GM21526 (cell line): Measurements from ENCODE around the gene BTBD18.

Source experiments
- ATAC-seq: cut with Tn5 transposase; IDR thresholded peaks from one replicate; pipeline ENCODE4 v1.9.1; 2021; ENCODE audit warnings: moderate library complexity; ENCODE audit not compliant: unreplicated experiment, low FRiP score

The BTBD18 gene

GRCh38 chr11:57751676-57752253, at the start of gene BTBD18:
BTBD18 (minus strand) TSS chr11:57751819; CDS start chr11:57751188, 631 bp downstream.
- no peak for ATAC-seq

DNA sequence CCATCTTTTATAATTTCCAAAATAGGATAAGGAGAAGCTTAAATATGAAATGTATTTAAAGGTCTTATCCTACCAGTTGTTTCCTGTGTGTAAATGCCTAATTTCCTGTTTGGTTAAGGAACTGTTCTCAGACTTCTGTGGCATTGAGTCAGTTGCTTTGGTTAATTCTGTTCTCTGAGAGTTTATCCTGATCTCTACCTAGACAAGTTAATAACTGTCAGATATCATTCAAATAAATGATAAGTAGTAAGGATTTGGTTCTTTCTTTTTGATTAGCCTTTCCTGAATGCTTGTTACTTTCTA, 49.5 kb upstream of the BTBD18 start:
- ATAC-seq: no peak

DNA sequence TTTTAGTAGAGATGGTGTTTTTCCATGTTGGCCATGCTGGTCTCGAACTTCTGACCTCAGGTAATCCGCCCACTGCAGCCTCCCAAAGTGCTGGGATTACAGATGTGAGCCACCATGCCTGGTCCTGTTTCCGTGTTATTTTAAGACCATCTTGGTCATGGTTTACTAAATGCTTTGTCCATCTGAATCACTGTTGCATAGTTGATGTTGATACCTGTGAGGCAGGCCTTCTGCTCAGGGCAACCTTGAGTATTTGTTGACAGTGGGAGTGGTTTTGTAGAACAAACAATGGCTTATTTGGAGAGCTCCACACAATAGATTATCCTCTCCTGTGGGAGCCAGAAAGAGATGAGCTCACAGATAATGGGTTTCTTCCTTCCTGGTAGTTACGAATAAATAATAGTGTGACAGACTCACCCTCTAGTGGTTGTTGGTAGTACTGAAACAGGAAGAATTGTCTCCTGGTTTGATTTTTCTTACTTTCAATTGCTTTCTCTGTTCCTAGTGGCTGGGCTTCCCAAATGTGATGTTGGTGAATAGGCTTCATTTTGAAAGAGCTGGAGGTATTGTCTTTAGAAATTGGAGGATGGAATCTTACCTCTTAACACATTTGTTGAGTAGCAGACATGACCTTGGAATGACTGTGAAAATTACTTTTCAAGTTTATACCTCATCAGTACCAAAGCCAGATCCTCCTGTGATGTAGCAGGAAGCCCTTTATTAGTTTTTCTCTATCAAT, 49.0 kb upstream of the BTBD18 start:
- ATAC-seq: peak; percentile 73

DNA sequence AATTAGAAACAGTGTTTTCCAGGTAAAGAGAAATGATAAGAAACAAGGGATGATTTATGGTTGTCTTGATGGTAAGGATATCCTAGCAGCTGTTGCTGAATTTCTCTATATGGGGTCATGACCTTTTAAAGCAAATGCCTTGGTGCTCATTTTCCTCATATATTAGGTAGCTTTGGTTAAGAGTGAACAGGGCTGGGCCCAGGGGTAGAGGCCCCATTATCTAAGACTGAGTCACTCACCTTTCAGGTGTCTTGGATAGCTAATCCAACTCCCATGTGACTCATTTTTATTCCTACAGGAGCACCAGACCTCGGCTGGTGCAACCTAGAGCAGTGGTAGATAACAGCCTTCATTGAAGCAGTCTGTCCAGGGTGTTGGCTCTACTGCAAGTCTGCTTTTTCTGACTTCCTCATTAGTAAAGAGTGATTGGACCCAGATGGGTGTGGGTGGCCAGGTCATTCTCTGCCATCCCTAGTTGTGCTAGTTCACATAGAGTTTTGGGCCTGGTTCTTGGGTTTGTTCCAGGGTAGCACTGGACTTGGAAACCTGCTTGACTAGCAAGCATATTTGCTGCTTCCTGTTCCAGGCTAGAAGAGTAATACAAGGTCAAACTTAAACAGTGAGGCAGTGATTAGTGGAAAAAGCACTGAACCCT, 47.4 kb upstream of the BTBD18 start:
- no peak for ATAC-seq

DNA sequence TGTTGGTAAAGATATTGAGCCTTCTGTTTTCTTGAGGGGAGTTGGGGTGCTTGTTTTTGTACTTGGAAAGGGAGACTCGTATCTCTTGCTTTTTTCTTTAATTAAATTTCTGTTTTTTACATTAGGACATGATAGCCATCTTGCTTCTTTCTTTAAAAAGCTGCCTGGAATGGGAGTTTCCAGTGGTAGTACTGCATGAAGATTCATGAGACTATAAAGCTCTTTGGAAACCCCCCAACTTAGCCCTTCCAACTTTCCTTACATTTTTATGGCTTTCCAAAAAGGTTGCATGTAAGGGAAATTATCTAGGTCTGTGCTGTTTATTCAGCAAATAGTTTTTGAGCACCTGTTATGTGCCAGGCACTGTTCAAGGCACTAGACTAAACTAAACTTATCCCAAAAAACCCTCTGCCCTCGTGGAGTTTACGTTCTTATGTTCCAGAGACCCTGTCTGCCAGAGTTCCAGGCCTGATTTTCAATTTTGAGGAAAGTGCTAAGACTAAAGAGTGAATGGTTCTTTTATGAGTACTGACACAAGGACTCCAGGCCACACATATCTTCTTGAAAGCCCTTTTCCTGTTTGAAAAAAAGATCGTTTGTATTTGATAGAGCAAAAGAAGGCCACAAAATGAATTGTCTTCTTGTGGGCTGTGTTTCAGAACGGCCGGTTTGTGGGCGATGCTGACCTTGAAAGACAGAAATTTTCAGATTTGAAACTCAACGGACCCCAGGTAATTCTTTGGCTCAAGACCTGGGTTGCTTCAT, 41.9 kb upstream of the BTBD18 start:
- no peak for ATAC-seq

- no peak for ATAC-seq
Measured at GRCh38 chr11:57792870-57793269, 41.3 kb upstream of the BTBD18 start.

DNA sequence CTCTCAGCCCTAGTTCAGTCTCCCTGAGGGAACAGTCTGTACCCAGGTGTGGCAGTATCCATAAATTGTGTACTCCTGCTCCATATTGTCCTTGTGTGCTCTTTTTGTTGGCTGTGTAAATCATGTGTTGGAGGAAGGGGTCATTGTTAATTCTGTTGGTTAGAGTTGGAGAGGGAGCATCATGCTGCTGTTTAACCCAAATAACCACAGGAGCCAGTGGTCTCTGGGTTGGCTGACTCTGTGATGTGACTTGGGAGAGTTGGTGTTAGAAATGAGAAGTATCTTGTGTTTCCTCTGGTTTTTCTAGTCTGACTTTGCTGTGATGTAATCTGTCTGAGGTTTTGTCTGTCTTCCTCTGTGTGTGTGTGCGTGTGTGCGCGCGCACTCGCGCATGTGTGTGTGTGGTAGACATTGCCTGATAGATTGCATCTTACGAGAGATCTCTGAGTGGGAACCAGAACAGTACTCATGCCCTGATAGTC, 40.5 kb upstream of the BTBD18 start:
- ATAC-seq: peak; percentile 84

DNA sequence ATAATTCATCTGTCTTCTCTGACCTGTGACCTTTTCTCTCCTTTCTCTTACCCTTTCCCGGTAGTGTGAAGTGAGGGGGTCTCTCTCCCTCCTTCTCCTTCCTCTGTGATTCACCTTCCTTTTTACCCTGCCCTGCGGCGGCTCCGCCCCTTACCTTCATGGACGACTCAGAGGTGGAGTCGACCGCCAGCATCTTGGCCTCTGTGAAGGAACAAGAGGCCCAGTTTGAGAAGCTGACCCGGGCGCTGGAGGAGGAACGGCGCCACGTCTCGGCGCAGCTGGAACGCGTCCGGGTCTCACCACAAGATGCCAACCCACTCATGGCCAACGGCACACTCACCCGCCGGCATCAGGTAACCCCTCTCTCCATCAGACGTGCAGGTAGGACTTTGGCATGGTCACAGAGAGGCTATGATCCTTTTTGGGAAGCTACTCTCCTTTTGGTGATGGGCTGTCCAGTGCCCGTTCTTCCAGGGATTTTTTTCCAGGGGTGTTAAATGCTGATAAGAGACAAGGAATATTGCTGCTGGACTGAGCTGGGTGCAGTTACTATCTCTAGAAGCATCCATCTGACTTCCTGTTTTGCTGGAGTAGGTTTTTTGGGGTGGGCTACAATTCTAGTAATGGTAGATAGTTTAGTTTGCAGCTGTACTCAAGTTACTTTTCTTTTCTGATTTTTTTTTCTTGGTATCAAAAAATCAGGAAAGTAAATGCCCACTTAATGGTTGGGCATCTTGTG, 39.9 kb upstream of the BTBD18 start:
- no peak for ATAC-seq

GRCh38 chr11:57788703-57789088, 37.1 kb upstream of the BTBD18 start:
- ATAC-seq: no peak

DNA sequence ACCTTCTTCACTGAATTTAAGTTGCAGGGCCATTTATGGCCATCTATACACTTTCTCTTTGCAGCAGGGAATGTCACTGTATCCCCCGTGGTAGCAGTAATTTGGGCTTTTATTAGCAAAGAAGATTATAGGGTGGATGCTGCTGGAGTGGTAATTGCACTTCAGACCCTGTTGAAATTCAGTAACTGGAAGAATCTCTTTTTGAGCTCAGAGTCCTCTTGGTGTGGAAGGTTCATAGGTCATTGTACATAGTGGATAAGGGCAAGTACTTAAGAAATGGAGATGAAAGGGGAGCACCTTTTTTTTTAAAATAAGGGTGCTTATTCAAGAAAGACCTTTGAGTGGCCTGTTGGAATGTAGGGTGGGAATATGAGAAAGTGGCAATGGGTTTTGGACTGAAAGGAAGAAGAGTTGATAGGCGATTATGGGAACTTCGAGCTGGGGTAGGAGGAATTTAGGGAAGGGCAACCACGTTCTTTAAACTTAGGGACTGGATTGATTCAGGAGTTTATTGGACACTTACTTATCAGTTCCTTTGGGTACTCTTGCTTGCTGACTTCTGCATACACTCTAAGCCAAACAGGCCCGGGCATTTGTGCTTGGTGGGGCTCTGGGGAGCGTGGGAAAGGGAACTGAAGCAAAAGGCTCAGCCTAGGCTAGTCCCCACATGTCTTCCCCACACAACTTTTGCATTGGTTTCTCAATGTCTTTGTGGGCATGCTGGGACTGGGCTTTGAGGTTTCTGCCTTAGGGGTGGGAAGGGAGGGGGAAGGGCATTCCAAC, 36.5 kb upstream of the BTBD18 start:
- no peak for ATAC-seq

DNA sequence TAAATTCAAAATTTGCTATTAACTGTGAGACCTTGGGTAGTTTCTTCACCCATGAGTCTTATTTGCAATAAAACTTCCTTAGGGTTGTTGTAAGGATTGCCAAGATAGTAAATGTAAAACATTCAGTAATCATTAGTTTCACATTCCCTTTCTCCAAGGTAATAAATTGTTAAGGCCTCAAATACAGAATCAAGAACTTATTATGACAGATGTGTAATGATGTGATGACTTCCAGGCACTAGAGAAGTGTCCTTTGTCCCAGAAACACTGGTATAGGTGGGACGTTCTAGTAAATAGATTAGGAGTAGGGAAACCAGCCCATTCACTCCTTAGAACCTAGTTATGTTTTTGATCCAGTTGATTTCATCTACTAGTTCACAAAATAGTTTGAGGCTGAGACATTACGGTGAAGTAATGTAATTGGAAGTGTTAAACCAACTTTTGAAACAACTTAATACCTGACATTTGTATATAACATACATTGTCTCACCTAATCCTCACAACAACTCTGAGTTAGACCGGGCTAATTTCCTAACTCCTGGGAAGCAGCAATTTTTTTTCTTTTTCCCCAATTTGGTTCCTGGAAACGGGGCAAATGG, 35.5 kb upstream of the BTBD18 start:
- ATAC-seq: no peak

- no peak for ATAC-seq
Measured at GRCh38 chr11:57786436-57786835, 34.8 kb upstream of the BTBD18 start.

GRCh38 chr11:57785072-57785471, 33.5 kb upstream of the BTBD18 start:
- ATAC-seq: no peak

GRCh38 chr11:57781529-57781943, 29.9 kb upstream of the BTBD18 start:
- no peak for ATAC-seq

DNA sequence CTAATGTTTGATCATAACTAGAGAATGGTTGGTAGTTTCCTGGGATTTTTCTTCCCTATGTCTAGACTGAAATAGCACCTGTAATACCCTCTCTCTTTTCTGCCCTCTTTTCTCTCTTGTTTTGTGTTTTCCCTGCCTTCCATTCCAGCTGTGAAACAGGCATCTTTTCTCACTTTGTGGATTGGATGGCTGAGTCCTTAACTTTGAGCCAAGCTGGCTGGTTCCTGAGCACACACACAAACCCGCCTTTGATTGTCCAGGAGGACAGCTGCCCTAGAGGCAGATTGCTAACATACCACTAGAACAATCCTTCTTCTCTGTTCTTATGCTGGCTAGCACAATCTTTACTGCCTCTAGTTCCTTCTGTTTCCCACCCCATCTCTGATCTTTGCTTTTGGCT, 27.7 kb upstream of the BTBD18 start:
- ATAC-seq: no peak

DNA sequence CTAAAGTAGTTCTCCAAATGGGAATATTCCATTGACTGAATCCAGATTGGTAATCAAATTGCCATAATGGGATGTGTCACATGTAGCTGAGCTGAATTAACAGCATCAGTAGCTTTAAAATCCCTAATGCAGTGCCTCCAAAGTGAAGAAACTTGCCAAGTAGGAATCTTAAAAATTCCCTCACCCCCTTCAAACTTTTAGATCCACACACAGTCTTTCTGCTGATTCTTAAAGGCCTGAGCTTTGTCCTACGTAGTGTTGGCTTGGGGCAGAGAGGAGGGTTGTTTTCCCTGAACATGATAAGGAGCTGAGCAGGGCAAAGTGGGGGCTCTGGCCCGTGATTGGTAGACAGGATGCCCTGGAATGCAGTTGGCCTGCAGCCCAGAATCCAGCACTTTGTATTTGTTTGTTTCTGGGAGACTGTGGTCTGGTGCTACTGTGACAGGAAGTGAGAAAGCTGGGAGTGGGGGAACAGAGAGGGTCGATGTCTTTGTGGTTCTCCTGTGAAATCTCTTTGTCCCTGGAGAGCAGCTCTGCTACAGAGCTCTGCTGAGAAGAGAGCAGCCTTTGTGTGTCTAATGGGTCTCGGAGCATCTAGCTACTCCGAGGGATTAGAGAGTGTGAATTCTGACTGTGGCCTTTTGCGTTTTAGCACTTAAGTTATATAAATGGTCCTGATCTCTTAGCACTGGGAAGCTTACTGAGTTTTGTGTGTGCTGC, 26.9 kb upstream of the BTBD18 start:
- no peak for ATAC-seq

DNA sequence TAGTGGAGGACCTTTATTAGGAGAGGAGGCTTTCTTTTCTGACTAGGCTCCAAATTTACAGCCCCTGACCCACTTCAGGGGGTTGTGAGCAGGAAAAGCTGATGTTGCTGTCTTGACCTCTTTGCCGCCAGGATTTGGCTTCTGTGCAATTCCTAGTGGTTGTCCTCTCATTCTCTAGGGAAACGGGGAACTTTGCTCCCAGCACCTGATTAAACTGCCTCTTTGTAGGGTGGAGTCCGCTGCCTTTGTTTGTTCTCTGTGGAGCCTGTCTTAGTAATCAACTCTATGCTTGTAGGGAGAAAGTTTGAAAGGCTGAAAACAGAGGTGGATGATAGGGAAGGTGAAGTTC, 26.3 kb upstream of the BTBD18 start:
- ATAC-seq: no peak

GRCh38 chr11:57776577-57777210, 25.1 kb upstream of the BTBD18 start:
- no peak for ATAC-seq
